Stimulated activated CD4-positive, alpha-beta T cell treated with anti-CD3 and anti-CD28 coated beads, Interleukin-12 subunit alpha, Interleukin-12 subunit beta, amount 100 ng/mL, for 24 hours (primary cell): ENCODE results near the gene OR7A10.

Experiments used
- DNase-seq, 2 experiments: peaks; one replicate each; pipeline ENCODE4 v3.0.0-alpha.2; 2020; ENCODE audit warnings: low read depth in 2 of 2

OR7A10 gene

GRCh38 chr19:14848822-14849221 is at the start of gene OR7A10:
Gene OR7A10, minus strand, starts transcription at chr19:14848922. Its CDS starts 7,045 bp downstream, at chr19:14841877.
- DNase-seq, result no peak

- DNase-seq, result no peak
Observed at GRCh38 chr19:14890643-14891379, 42.1 kb upstream of the OR7A10 start.

- no peak for DNase-seq
Observed at GRCh38 chr19:14889994-14890642, 41.4 kb upstream of the OR7A10 start.

GRCh38 chr19:14886032-14886431 is 37.3 kb upstream of the OR7A10 start, which contains the start of gene OR7A17:
Gene OR7A17, minus strand, starts transcription at chr19:14886132. Its CDS starts 4,777 bp downstream, at chr19:14881355.
- DNase-seq, result no peak

GRCh38 chr19:14871619-14872230 is 23.0 kb upstream of the OR7A10 start:
- DNase-seq, result no peak

DNA sequence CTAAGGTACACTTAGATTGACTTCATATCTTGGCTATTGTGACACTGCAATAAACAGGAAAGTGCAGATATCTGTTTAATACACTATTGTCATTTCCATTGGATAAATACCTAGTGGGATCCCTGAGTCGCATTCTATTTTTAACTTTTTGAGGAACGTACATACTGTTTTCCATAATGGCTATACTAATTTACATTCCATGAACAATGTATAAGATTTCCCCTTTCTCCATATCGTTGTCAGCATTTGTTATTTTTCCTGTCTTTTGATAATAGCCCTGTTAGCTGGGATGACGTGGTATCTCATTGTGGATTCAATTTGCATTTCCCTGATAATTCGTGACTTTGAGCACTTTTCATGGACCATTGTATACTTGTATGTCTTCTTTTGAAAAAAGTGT is 19.8 kb upstream of the OR7A10 start:
- DNase-seq, result no peak

GRCh38 chr19:14843578-14843977 is 5.1 kb downstream of the OR7A10 start:
- DNase-seq, result no peak

- no peak for DNase-seq
Observed at GRCh38 chr19:14843169-14843568, 5.6 kb downstream of the OR7A10 start.

GRCh38 chr19:14840206-14840605 is 8.5 kb downstream of the OR7A10 start:
- DNase-seq, result no peak

GRCh38 chr19:14837391-14837790 is 11.3 kb downstream of the OR7A10 start:
- DNase-seq, result no peak

GRCh38 chr19:14835011-14835410 is 13.7 kb downstream of the OR7A10 start, which contains the start of the genes OR7A5 and OR7C1:
Gene OR7A5, minus strand, starts transcription at chr19:14835185. Its CDS starts 6,944 bp downstream, at chr19:14828241.
Gene OR7C1, minus strand, starts transcription at chr19:14835185. Its CDS starts 35,049 bp downstream, at chr19:14800136.
- no peak for DNase-seq

GRCh38 chr19:14830702-14831101 is 18.0 kb downstream of the OR7A10 start:
- no peak for DNase-seq

- DNase-seq, result no peak
Observed at GRCh38 chr19:14826006-14826405, 22.7 kb downstream of the OR7A10 start.

- no peak for DNase-seq
Observed at GRCh38 chr19:14821937-14822336, 26.8 kb downstream of the OR7A10 start.

DNA sequence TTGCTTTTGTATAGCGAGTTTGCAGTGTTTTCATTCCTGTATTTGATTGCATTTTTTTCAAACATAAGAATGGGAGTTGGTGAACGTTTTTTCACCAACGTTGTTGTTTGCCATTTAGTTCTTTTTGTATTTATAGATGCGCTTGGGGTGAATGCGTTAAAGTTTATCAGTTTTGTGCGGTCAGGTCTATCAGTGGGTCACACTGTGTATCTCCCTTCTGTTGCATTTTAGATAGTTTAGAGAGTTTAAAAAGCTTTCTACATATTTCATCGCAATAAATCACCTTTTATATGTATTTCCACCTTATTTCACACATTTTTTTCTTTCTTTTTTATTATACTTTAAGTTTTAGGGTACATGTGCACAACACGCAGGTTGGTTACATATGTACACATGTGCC is 30.1 kb downstream of the OR7A10 start:
- DNase-seq, result no peak

DNA sequence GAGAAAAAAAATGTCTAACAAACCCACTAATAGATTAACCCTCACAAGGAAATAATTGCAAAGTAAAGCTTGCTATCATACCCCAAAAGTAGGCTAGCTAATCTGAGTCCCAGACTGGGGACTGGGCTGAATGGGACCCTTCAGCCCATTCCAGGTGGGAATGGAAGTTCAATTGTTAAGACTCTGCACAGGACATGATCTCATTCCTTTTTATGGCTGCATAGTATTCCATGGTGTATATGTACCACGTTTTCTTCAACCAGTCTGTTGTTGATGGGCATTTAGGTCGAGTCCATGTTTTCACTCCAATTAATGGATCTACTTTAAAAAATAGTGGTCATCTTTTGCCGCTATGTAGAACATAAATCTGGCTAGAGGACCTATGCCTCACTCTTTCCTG is 31.7 kb downstream of the OR7A10 start:
- no peak for DNase-seq

DNA sequence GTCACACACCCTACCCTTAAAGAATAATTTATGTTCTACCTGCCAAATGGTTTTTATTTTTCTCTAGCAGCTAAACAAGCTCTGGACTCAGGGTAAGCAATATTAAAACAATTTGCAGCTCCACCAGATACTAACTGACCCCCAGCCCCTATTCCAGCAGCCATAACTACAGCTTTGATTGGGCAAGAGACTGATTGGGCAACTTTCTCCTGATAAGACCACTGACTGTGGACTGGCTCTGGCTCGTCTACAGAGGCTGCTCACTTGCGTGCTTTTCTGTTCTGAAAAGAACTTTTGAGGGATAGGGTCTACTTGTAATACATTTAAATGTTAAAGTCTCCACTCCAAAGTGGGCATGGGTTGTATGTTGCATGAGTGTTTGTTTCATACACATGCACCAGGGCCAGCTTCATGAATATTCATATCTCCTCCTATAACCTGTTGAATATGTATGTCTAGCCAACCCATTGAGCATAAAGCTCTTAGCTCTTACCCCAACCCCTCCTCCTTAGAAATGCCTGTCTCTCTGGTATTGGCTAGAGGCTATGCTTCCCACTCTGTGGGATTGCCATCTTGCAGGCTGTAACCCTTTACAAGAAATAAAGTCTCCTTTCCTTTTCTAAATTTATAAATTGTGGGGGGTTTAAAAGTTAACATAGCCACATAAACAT is 33.6 kb downstream of the OR7A10 start:
- DNase-seq, result no peak

GRCh38 chr19:14809272-14810057 is 39.3 kb downstream of the OR7A10 start:
- no peak for DNase-seq

DNA sequence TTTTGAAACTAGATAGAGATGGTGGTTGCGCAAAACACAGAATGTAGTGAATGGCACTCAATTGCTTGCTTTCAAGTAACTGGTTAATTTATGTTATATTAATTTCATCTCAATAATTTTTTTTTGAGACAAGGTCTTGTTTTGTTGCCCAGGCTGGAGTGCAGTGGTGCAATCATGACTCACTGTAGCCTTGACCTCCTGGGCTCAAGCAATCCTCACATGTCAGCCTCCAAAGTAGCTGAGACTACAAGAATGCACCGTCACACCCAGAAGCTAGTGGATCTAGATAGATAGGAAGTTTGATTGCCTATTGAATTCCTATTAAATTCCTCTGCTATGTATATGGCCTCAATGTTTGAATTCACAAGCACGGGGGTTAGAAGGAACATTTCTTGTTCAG is 44.0 kb downstream of the OR7A10 start:
- DNase-seq, result no peak

DNA sequence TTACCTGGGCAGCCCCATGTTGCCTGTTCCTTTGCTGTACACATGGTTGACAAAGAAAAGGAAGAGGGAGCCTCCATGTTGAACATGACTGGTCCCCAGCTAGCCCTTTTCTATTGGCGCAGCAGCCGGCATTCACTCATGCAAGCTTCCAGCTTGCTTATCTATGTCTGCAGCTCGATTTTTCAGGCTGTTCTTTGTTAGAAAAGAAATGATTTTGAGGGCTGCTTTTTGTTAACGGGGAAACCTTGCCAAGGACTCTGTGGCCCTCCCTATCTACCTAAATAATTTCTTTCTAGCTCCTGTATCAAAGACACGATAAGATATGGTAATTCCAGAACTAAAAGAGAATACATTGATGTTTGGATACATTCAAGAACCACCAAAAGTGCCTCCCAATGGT is 50.0 kb downstream of the OR7A10 start:
- DNase-seq, result no peak

GRCh38 chr19:14796021-14796420 is 52.7 kb downstream of the OR7A10 start:
- no peak for DNase-seq
